Panc1 (cell line): ENCODE results near the gene LTBP2.

ENCODE experiments used
- CTCF ChIP-seq: fragments of 450-650 bp; IDR thresholded peaks from 2 replicates; pipeline ENCODE4 v1.5.1; 2017; ENCODE audit warnings: mild to moderate bottlenecking
- POLR2AphosphoS5 ChIP-seq: IDR thresholded peaks from 2 replicates; pipeline ENCODE4 v1.6.1; 2012; ENCODE audit warnings: mild to moderate bottlenecking, low read depth, low read length, moderate library complexity
- REST ChIP-seq, 2 experiments: IDR thresholded peaks; 2 replicates each; pipeline ENCODE4 v1.6.1; 2011 to 2012; ENCODE audit warnings: low read depth in 2 of 2, control low read depth in 1 of 2, low read length in 1 of 2, mild to moderate bottlenecking in 1 of 2, moderate library complexity in 1 of 2; ENCODE audit not compliant: insufficient read depth in 1 of 2
- SIN3A ChIP-seq: IDR thresholded peaks from 2 replicates; pipeline ENCODE4 v1.6.1; 2012; ENCODE audit warnings: low read depth, mild to moderate bottlenecking, low read length, moderate library complexity, borderline replicate concordance; ENCODE audit not compliant: insufficient read depth
- TCF7L2 ChIP-seq: IDR thresholded peaks from 2 replicates; pipeline ENCODE4 v1.6.1; 2011; ENCODE audit warnings: mild to moderate bottlenecking, low read depth, low read length, inconsistent platforms

DNA sequence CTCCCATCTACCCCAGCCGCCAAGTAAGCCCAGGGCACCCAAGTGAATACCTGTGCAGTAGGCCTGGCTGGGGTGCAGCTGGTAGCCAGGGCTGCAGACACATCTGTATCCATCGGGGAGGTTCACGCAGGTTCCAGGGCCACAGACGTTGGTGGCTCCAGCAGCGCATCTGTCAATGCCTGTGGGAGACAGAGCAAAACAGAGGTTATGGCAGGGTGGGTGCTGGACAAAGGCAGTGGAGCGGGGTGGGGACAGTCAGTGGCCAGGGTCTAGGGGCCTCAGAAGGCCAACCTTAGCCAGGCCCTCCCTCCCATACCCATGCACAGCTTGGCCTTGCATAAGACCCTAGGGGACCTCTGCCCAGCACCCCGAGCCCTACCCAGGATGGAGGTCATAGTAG, 89.3 kb downstream of the LTBP2 start:
- no peak for TF ChIP-seq CTCF
- TF ChIP-seq POLR2AphosphoS5: no peak
- no peak for TF ChIP-seq REST (IDR thresholded peaks at IDR 0.05; ENCODE audit: insufficient read depth in 1 of 2, low read depth in 2 of 2, low read length in 1 of 2)
- TF ChIP-seq TCF7L2: no peak
- TF ChIP-seq SIN3A: no peak
